NCI-H187 treated with DMSO at 0.1 percent for 48 hours (cell line): ENCODE measurements around the gene SLC27A2.
"Not testable (repeated sequence)": the region's sequence is repeated elsewhere in the genome, so short reads cannot be mapped to it uniquely, and the experiment has no call there.

Experiments
- DNase-seq: peaks from one replicate; lab custom pipeline; 2025; lab: John Stamatoyannopoulos, UW

Gene SLC27A2

GRCh38 chr15:50163719-50164410 lies 18.1 kb upstream of the SLC27A2 start:
- DNase-seq: no peak

GRCh38 chr15:50164458-50164857 lies 17.5 kb upstream of the SLC27A2 start:
- DNase-seq: no peak

GRCh38 chr15:50166216-50166615 lies 15.8 kb upstream of the SLC27A2 start:
- DNase-seq: no peak

GRCh38 chr15:50167110-50167509 lies 14.9 kb upstream of the SLC27A2 start:
- no peak for DNase-seq

GRCh38 chr15:50168379-50168778 lies 13.6 kb upstream of the SLC27A2 start:
- no peak for DNase-seq

GRCh38 chr15:50168783-50169411 lies 13.1 kb upstream of the SLC27A2 start:
- peak; percentile 38 for DNase-seq

GRCh38 chr15:50172360-50172895 lies 9.6 kb upstream of the SLC27A2 start:
- DNase-seq: not testable (repeated sequence)

GRCh38 chr15:50176869-50177268 lies 5.1 kb upstream of the SLC27A2 start:
- DNase-seq: no peak

- no peak for DNase-seq
Observed at GRCh38 chr15:50180091-50180490, 1.9 kb upstream of the SLC27A2 start.

- no peak for DNase-seq
Observed at GRCh38 chr15:50180582-50180981, 1.4 kb upstream of the SLC27A2 start.

GRCh38 chr15:50181201-50181968 lies 611 bp upstream of the SLC27A2 start:
- DNase-seq: no peak

- no peak for DNase-seq
Observed at GRCh38 chr15:50182219-50183013, 420 bp downstream of the SLC27A2 start.

- no peak for DNase-seq
Observed at GRCh38 chr15:50183112-50183794, 1.3 kb downstream of the SLC27A2 start.

- no peak for DNase-seq
Observed at GRCh38 chr15:50184863-50185504, 3.0 kb downstream of the SLC27A2 start.

GRCh38 chr15:50186090-50186489 lies 4.1 kb downstream of the SLC27A2 start:
- DNase-seq: no peak

GRCh38 chr15:50186752-50187151 lies 4.8 kb downstream of the SLC27A2 start:
- no peak for DNase-seq

- DNase-seq: no peak
Observed at GRCh38 chr15:50187525-50187924, 5.5 kb downstream of the SLC27A2 start.

- DNase-seq: no peak
Observed at GRCh38 chr15:50187997-50188396, 6.0 kb downstream of the SLC27A2 start.

- not testable (repeated sequence) for DNase-seq
Observed at GRCh38 chr15:50188793-50189192, 6.8 kb downstream of the SLC27A2 start.

GRCh38 chr15:50189633-50190032 lies 7.6 kb downstream of the SLC27A2 start:
- DNase-seq: no peak

GRCh38 chr15:50190166-50190570 lies 8.2 kb downstream of the SLC27A2 start:
- no peak for DNase-seq
